Measurements from ENCODE around the gene WDR74. TPM values are rescaled to one million over a fixed set of nuclear protein-coding genes. Genes with fewer than 3 reads are reported as not detected.

WDR74 gene
- total and polyA plus RNA-seq, 8 donors, result 27.7 to 67.9 (median 46.6) TPM

DNA sequence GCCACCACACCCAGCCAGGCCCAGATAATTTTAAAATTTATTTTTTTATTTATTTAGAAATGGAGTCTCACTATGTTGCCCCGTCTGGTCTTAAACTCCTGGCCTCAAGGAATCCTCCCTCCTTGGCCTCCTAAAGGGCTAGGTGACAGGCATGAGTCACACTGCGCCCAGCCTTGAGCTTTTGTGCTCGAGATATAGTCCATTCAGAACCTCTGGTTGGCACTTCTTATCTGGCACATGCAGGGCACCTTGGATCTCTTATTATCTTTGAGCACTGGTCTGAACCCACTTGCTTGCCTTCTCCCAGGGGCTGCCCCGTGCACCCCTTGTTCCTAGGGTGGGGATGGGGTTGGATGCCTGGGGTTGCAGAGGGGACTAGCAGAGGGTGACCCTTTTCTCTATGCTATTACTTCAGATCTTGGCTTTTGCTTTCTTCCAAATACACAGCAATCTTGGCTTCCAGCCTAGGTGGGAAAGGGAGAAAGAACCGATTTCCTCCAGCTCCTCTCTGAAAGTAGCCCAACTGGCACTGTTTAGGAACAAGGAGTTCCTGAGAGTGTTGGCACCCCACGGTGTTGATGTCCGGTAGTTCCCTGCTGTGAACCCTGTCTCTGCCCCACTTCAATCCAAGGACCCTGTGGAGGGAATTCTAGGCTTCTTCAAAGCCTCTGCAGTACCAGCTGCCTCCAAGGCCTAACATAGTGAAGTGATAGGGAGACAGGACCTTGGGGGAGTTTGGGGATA, 40.0 kb upstream of the WDR74 start:
- peaks cover 12 to 23% (median 19%) of the 10 kb centered on the region in 4 donors for H3K36me3 ChIP-seq
- intact Hi-C loops (cut with DNase I; ENCODE audit: low total_unique reads), result no loop called here
- H3K27ac ChIP-seq, result peak overlapping the region; percentile 70 to 100 (median 99)
- no peaks in the 10 kb centered on the region for H3K27me3 ChIP-seq
- peaks cover 50 to 79% (median 61%) of the 10 kb centered on the region in 4 donors for H3K4me1 ChIP-seq
- TF ChIP-seq POLR2A (IDR thresholded peaks at IDR 0.05) (no peak), POLR2AphosphoS5 (IDR thresholded peaks at IDR 0.05) (peak in 2 of 3 donors; percentile 31 to 49)
- peak overlapping the region; percentile 79 to 96 (median 91) for H3K4me3 ChIP-seq
- peak; percentile 36 to 38 for DNase-seq
- no peaks in the 10 kb centered on the region for H3K9me3 ChIP-seq
- WGBS, 5 donors, result 45 to 55% (median 49%) methylated on average over 7 of the region's 7 CpGs

DNA sequence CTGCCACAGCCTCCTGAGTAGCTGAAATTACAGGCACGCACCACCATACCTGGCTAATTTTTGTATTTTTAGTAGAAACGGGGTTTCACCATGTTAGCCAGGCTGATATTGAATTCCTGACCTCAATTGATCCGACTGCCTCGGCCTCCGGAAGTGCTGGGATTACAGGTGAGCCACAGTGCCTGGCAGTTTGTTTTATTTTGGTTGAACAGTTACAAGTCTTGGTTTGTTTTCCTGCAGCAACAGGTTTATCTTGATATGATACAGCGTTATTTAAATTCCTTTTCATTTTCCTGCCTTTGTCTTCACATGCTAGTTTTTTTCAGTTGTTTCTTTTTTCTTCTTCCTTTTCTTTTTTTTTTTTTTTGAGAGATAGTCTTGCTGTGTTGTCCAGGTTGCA, 37.3 kb upstream of the WDR74 start:
- no peaks in the 10 kb centered on the region for H3K9me3 ChIP-seq
- peaks cover 24 to 52% (median 37%) of the 10 kb centered on the region in 4 donors for H3K4me1 ChIP-seq
- no peak overlapping the region for H3K4me3 ChIP-seq
- no peaks in the 10 kb centered on the region for H3K27me3 ChIP-seq
- H3K36me3 ChIP-seq, result no peaks in the 10 kb centered on the region
- 37 to 75% (median 66%) methylated on average over 6 of the region's 6 CpGs for WGBS, 5 donors
- peak overlapping the region; percentile 20 to 44 (median 35) for H3K27ac ChIP-seq
- no peak for DNase-seq
- intact Hi-C loops (cut with DNase I; ENCODE audit: low total_unique reads), result no loop called here
- TF ChIP-seq POLR2A (IDR thresholded peaks at IDR 0.05), result no peak
- TF ChIP-seq EP300 (IDR thresholded peaks at IDR 0.05), result no peak
- TF ChIP-seq, protein P1, sequence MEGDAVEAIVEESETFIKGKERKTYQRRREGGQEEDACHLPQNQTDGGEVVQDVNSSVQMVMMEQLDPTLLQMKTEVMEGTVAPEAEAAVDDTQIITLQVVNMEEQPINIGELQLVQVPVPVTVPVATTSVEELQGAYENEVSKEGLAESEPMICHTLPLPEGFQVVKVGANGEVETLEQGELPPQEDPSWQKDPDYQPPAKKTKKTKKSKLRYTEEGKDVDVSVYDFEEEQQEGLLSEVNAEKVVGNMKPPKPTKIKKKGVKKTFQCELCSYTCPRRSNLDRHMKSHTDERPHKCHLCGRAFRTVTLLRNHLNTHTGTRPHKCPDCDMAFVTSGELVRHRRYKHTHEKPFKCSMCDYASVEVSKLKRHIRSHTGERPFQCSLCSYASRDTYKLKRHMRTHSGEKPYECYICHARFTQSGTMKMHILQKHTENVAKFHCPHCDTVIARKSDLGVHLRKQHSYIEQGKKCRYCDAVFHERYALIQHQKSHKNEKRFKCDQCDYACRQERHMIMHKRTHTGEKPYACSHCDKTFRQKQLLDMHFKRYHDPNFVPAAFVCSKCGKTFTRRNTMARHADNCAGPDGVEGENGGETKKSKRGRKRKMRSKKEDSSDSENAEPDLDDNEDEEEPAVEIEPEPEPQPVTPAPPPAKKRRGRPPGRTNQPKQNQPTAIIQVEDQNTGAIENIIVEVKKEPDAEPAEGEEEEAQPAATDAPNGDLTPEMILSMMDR (IDR thresholded peaks at IDR 0.05), result no peak
- TF ChIP-seq POLR2AphosphoS5 (IDR thresholded peaks at IDR 0.05), result no peak

DNA sequence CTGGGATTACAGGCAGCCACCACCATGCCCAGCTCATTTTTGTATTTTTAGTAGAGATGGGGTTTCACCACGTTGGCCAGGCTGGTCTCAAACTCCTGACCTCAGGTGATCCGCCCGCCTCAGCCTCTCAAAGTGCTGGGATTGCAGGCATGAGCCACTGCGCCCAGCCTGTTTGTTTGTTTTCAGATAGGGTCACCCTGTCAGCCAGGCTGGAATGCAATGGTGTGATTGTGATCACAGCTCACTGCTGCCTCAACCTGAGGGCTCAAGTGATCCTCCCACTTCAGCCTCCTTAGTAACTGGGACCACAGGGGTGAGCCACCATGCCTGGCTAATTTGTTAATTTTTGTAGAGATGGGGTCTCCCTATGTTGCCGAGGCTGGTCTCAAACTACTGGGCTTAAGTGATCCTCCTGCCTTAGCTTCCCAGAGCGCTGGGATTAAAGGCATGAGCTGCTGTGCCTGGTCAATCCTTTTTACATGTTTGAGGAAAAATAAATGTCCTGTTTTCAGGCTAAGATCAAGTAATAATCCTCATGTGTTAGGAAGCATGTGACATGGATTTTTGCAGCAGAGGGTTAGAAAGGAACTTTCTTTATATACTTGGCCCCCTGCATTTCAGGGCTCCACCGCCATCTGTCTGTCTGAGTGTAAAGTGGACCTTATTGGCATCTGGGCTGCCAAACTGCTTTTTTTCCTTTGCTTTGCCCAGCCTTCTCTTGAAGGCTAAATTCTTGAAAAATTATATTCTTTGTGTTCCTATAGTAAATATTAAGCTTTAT, 36.5 kb upstream of the WDR74 start:
- peaks cover 23 to 51% (median 37%) of the 10 kb centered on the region in 4 donors for H3K4me1 ChIP-seq
- peak overlapping the region in 4 of 5 donors; percentile 7 to 44 (median 20) for H3K27ac ChIP-seq
- TF ChIP-seq, protein P1 (IDR thresholded peaks at IDR 0.05), result no peak
- TF ChIP-seq EP300 (IDR thresholded peaks at IDR 0.05) (no peak), POLR2AphosphoS5 (IDR thresholded peaks at IDR 0.05) (peak in 1 of 3 donors; percentile 39), POLR2A (IDR thresholded peaks at IDR 0.05) (no peak)
- 53 to 68% (median 56%) methylated on average over 7 of the region's 7 CpGs for WGBS, 5 donors
- H3K36me3 ChIP-seq, result no peaks in the 10 kb centered on the region
- no peak overlapping the region for H3K4me3 ChIP-seq
- H3K27me3 ChIP-seq, result no peaks in the 10 kb centered on the region
- peak; percentile 26 to 63 for DNase-seq
- H3K9me3 ChIP-seq, result no peaks in the 10 kb centered on the region
- intact Hi-C loops (cut with DNase I; ENCODE audit: low total_unique reads), result no loop called here

DNA sequence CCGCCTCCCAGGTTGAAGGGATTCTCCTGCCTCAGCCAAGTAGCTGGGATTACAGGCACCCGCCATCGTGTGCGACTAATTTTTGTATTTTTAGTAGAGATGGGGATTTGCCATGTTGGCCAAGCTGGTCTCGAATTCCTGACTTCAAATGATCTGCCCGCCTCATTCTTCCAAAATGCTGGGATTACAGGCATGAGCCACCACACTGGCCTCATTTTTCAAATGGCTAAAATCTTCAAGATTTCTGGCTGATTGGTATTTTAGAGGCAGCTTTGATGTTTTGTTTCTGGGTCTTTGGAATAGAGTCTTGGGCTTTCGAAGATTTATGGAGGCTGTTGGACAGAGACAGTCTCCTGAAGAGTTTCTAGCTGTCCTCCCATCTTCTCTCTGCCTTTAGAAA, 35.5 kb upstream of the WDR74 start:
- TF ChIP-seq POLR2A (IDR thresholded peaks at IDR 0.05) (no peak), POLR2AphosphoS5 (IDR thresholded peaks at IDR 0.05) (no peak), EP300 (IDR thresholded peaks at IDR 0.05) (no peak)
- TF ChIP-seq, protein P1 (IDR thresholded peaks at IDR 0.05), result no peak
- intact Hi-C loops (cut with DNase I; ENCODE audit: low total_unique reads), result no loop called here
- DNase-seq, result no peak
- no peaks in the 10 kb centered on the region for H3K36me3 ChIP-seq
- no peaks in the 10 kb centered on the region for H3K27me3 ChIP-seq
- H3K27ac ChIP-seq, result no peak overlapping the region
- H3K4me1 ChIP-seq, result peaks cover 13 to 44% (median 30%) of the 10 kb centered on the region in 4 donors
- H3K9me3 ChIP-seq, result no peaks in the 10 kb centered on the region
- WGBS, 5 donors, result 96 to 98% (median 98%) methylated on average over 7 of the region's 7 CpGs
- H3K4me3 ChIP-seq, result no peak overlapping the region

Data from stomach (tissue), 9 donors.